HAP-1 (cell line): ENCODE data around the gene SOD2.
"Not testable (repeated sequence)": the region's sequence is repeated elsewhere in the genome, so short reads cannot be mapped to it uniquely, and the experiment has no call there.

Experiments used
- DNase-seq, 2 experiments: peaks; one replicate each; pipeline ENCODE4 v3.0.0-alpha.2; 2016 to 2020; ENCODE audit warnings: low spot score in 2 of 2
- H3K27me3 ChIP-seq: fragments of 250-450 bp; sonication (Bioruptor Pico); 2 replicates; pipeline ENCODE4 v1.5.1; 2020; ENCODE audit warnings: low read depth, mild to moderate bottlenecking, moderate library complexity
- H3K36me3 ChIP-seq: fragments of 250-450 bp; sonication (Bioruptor Pico); replicated peaks from 2 replicates; pipeline ENCODE4 v1.5.1; 2020; ENCODE audit warnings: mild to moderate bottlenecking
- H3K4me1 ChIP-seq: fragments of 250-450 bp; sonication (Bioruptor Pico); 2 replicates; pipeline ENCODE4 v1.5.1; 2020; ENCODE audit warnings: mild to moderate bottlenecking
- H3K4me3 ChIP-seq: fragments of 250-450 bp; sonication (Bioruptor Pico); 2 replicates; pipeline ENCODE4 v1.5.1; 2020; ENCODE audit warnings: mild to moderate bottlenecking, moderate library complexity
- H3K9me3 ChIP-seq: fragments of 250-450 bp; sonication (Bioruptor Pico); 2 replicates; pipeline ENCODE4 v1.5.1; 2020; ENCODE audit warnings: mild to moderate bottlenecking, moderate library complexity
- in situ Hi-C: fragments of 300-500 bp; cut with MboI; formaldehyde crosslinking; loops from 3 replicates; pipeline ENCODE4 v1.14.3; 2020; ENCODE audit warnings: low sequenced_read_pairs, inconsistent platforms, mixed read lengths

The SOD2 gene

GRCh38 chr6:159701413-159701999, 8.5 kb upstream of the SOD2 start:
- DNase-seq = no peak
- H3K36me3 ChIP-seq = no peaks in the 10 kb centered on the region
- no peaks in the 10 kb centered on the region for H3K9me3 ChIP-seq
- no peaks in the 10 kb centered on the region for H3K4me1 ChIP-seq
- in situ Hi-C loops = no loop called here
- H3K27me3 ChIP-seq = no peaks in the 10 kb centered on the region
- H3K4me3 ChIP-seq = no peak overlapping the region

GRCh38 chr6:159700970-159701369, 7.9 kb upstream of the SOD2 start:
- Histone ChIP-seq H3K9me3 (no peaks in the 10 kb centered on the region), H3K4me3 (no peak overlapping the region), H3K4me1 (no peaks in the 10 kb centered on the region), H3K27me3 (no peaks in the 10 kb centered on the region), H3K36me3 (no peaks in the 10 kb centered on the region)
- in situ Hi-C loops = no loop called here
- no peak for DNase-seq

DNA sequence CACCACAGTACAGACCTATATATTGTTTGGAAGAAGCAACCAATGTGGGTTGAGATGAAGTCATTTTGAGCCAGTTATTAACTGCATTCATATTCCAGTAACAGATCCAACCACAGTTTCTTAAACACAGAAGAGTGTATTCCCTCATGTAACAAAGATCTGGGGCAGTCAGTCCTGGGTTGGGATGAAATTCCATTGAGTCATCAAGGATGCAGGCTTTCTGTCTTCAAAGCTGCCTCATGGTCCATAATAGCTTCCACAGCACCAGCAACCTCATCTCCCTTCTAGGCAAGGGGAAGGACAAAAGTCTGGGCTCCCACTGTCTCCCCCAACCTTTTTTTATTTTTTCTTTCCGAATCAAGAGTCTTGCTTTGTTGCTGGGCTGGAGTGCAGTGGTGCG, 2.9 kb upstream of the SOD2 start:
- DNase-seq = no peak
- Histone ChIP-seq H3K9me3 (no peaks in the 10 kb centered on the region), H3K4me3 (no peak overlapping the region), H3K36me3 (no peaks in the 10 kb centered on the region; the same call in 1 of the 2 replicates), H3K27me3 (no peaks in the 10 kb centered on the region), H3K4me1 (peaks cover 10% of the 10 kb centered on the region)
- in situ Hi-C loops = no loop called here

GRCh38 chr6:159693894-159694545, 979 bp upstream of the SOD2 start:
- no peaks in the 10 kb centered on the region for H3K9me3 ChIP-seq
- in situ Hi-C loops = no loop called here
- DNase-seq = peak in 1 of 2 experiments; percentile 22
- H3K4me1 ChIP-seq = peaks cover 10% of the 10 kb centered on the region
- peak overlapping the region; percentile 67 for H3K4me3 ChIP-seq
- H3K36me3 ChIP-seq = no peaks in the 10 kb centered on the region; the same call in 1 of the 2 replicates
- H3K27me3 ChIP-seq = no peaks in the 10 kb centered on the region

DNA sequence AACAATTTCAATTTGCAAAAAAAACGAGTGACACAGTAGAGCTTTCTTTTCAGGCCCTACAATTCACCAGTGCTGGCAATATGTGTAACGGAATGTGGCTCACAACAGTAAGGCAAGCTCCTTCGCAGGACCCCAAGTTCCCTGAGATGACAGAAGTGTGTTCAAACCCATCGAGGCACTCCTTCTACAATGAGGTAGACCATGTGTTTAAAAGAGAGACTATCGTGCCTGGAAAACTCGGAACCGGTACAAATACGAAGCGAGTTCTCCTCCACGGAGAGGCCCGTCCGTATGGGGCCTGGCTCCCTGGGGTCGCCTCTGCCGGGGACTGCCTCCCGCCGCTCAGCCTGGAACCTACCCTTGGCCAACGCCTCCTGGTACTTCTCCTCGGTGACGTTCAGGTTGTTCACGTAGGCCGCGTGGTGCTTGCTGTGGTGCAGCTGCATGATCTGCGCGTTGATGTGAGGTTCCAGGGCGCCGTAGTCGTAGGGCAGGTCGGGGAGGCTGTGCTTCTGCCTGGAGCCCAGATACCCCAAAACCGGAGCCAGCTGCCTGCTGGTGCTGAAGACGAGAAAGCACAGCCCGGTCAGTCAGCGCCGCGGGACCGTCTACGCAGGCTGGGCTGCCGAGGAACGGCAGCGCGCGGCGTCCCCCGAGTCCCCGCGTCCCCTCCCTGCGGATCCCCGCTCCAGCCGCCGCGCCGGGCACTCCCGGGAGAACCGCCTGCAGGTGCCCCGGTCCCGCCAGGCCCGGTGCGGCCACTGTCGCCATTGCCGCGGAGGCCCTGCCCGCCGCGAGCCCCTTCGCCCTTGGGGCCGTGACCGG, 526 bp downstream of the SOD2 start:
- Histone ChIP-seq H3K9me3 (no peaks in the 10 kb centered on the region), H3K27me3 (no peaks in the 10 kb centered on the region), H3K36me3 (peaks cover 10% of the 10 kb centered on the region), H3K4me1 (peaks cover 10% of the 10 kb centered on the region), H3K4me3 (peak overlapping the region; percentile 67)
- in situ Hi-C loops = no loop called here
- peak in 1 of 2 experiments; percentile 64 for DNase-seq

- no peaks in the 10 kb centered on the region for H3K27me3 ChIP-seq
- peak overlapping the region; percentile 67 for H3K4me3 ChIP-seq
- H3K36me3 ChIP-seq = peaks cover 16% of the 10 kb centered on the region
- in situ Hi-C loops = no loop called here
- no peaks in the 10 kb centered on the region for H3K9me3 ChIP-seq
- H3K4me1 ChIP-seq = peaks cover 10% of the 10 kb centered on the region
- DNase-seq = peak in 1 of 2 experiments; percentile 32
Measured at GRCh38 chr6:159691963-159692287, 1.1 kb downstream of the SOD2 start.

GRCh38 chr6:159691133-159691962, 1.7 kb downstream of the SOD2 start:
- no peaks in the 10 kb centered on the region for H3K9me3 ChIP-seq
- peak overlapping the region; percentile 67 for H3K4me3 ChIP-seq
- peaks cover 19% of the 10 kb centered on the region for H3K36me3 ChIP-seq
- peaks cover 10% of the 10 kb centered on the region for H3K4me1 ChIP-seq
- in situ Hi-C loops = no loop called here
- no peaks in the 10 kb centered on the region for H3K27me3 ChIP-seq
- DNase-seq = peak in 1 of 2 experiments; percentile 59

GRCh38 chr6:159690135-159690534, 2.9 kb downstream of the SOD2 start:
- in situ Hi-C loops, H3K4me3 ChIP-seq, H3K9me3 ChIP-seq, H3K4me1 ChIP-seq, DNase-seq, H3K27me3 ChIP-seq: not testable (repeated sequence)
- H3K36me3 ChIP-seq = peaks cover 23% of the 10 kb centered on the region

GRCh38 chr6:159689001-159689400, 4.0 kb downstream of the SOD2 start:
- peaks cover 7% of the 10 kb centered on the region for H3K4me1 ChIP-seq
- H3K36me3 ChIP-seq = peaks cover 29% of the 10 kb centered on the region
- in situ Hi-C loops = no loop called here
- no peaks in the 10 kb centered on the region for H3K27me3 ChIP-seq
- no peak for DNase-seq
- no peaks in the 10 kb centered on the region for H3K9me3 ChIP-seq
- no peak overlapping the region for H3K4me3 ChIP-seq

DNA sequence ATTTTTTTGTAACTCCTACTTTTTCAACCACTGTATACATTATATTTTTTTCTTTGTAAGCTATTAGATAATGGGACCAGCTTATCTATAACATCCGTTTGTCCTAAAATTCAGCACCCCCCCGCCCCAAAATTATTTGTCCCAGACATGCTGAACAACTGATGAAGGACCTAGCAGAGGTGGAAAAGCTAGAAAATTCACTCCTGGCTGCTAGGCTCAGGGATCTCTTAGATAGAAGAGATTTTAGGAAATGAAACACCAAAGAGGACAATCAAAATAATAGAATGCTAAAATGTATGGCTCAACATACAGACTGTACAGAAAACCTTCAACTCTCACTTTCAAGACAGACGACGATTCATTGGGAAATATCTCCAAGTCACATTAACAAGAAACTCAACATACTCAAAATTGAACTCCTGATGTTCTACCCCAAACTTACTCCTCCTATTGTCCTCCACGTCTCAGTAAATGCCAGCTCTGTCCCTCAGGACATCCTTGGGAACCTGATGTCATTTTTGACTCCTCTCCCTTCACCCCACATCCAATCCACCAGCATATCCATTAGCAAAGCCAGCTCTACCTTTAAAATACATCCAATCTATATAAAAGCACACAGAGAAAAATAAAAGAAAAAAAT, 4.7 kb downstream of the SOD2 start:
- no peak for DNase-seq
- in situ Hi-C loops = no loop called here
- peaks cover 36% of the 10 kb centered on the region for H3K36me3 ChIP-seq
- no peaks in the 10 kb centered on the region for H3K9me3 ChIP-seq
- no peaks in the 10 kb centered on the region for H3K27me3 ChIP-seq
- peaks cover 3% of the 10 kb centered on the region for H3K4me1 ChIP-seq
- no peak overlapping the region for H3K4me3 ChIP-seq

- Histone ChIP-seq H3K27me3 (no peaks in the 10 kb centered on the region), H3K9me3 (no peaks in the 10 kb centered on the region), H3K4me3 (no peak overlapping the region), H3K4me1 (peaks cover 3% of the 10 kb centered on the region), H3K36me3 (peaks cover 38% of the 10 kb centered on the region)
- no peak for DNase-seq
- in situ Hi-C loops = no loop called here
Measured at GRCh38 chr6:159687341-159687740, 5.7 kb downstream of the SOD2 start.

DNA sequence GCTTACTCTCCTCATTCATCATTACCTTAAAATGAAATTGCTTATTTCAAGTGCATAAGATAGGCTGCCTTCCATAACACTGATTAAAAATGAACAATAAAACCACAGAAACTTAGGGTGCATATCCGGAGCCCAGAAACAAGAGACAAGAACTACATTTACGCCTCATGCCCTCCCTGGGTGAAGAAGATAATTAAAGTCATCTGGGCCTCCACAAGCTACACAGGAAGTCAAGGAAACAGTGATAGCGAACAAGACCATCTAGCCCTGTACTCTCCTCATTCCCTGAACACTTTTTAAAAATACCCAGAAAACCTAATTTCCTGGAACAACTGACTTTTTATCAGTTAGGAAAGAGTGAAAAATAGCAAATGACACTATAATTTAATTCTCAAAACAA, 6.3 kb downstream of the SOD2 start:
- no peak for DNase-seq
- H3K27me3 ChIP-seq = no peaks in the 10 kb centered on the region
- no peak overlapping the region for H3K4me3 ChIP-seq
- peaks cover 3% of the 10 kb centered on the region for H3K4me1 ChIP-seq
- H3K9me3 ChIP-seq = no peaks in the 10 kb centered on the region
- H3K36me3 ChIP-seq = peaks cover 44% of the 10 kb centered on the region
- in situ Hi-C loops = no loop called here

DNA sequence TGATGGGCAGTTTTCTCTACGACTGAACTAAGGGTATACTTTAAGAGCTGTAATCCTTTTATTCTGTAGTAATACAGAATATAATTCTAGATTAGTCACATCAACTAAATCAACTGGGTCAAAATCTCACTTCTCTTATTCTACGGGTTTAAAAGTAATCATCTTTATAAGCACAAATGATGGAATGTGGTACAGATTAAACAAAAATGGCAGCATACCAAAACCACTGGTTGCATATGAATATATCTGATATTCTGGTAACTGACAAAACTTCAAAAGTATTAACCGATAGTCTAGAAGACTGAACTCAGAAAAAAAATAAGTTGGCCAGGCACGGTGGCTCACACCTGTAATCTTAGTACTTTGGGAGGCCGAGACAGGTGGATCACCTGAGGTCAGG, 7.0 kb downstream of the SOD2 start:
- Histone ChIP-seq H3K27me3 (no peaks in the 10 kb centered on the region), H3K9me3 (no peaks in the 10 kb centered on the region), H3K36me3 (peaks cover 45% of the 10 kb centered on the region), H3K4me3 (no peak overlapping the region), H3K4me1 (no peaks in the 10 kb centered on the region)
- no peak for DNase-seq
- in situ Hi-C loops = no loop called here
